ENCODE measurements around the gene CACNA2D4.

The CACNA2D4 gene

DNA sequence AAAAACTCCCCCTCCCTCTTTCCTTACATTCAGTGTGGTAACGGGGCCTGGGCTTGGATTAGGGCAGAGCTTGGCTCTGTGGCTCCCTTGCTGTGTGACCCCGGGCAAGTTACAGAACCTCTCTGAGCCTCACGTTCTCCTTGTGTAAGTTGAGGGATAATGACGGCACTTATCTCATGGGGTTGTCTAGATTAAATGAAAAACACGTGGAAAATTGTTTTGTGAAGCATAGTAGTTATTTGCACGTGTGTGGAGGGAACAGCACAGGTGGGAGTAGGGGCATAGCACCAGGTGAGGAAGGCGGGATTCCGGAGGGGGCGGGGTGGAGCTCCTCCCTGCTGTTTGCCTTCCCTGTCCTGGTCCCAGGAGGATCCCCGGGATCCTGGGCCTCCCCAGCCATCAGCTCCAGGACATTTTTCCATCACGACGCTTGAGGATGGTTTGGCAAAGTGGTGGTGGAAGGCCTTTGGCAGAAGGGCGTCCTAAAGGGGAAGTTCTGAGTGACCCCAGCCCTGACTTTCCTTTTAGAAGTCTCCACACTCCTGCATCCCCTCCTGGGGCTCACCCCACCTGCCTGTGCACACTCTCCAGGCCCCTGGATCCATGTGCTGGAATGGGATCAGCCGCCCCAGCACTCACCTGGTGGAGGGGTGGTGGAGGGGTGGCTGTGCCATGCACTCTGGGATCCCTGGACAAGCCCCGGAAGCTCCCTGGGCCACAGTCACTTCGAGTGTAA lies 75.4 kb downstream of the CACNA2D4 start:
- no peak for DNase-seq

DNA sequence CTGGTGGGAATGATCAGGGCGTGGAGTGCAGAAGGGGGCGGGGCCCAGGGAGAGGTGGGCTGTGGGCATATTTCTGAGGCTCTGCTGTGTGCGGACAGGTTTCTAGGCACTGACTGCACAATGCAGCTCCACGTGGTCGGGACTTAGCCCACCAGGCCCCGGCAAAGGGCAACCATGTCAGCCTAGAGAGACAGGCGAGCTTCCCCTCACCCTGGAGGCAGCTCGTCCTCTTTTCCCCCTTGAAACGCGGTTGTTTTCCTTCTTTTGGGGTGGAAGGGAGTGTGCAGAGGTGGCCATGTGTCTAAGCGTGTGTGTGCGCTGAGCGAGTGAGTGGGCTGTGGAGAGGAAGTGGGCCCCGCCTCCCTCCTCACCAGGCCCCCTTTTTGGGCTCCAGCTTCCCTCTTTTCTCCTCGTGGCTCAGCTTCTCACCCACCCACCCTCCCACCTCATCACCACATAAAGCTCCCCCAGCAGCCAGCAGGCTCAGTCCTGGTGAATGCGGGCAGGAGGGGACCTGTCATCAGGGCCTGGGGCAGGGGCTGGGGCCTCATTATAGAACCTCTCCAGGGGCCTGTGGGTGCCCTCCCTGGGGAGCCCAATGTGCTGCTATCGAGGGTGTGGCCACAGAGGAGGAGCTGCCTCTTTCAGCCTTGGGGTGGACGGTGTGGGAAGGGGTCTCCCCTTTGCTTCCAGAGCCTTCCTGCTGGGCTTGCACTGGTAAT lies 76.1 kb downstream of the CACNA2D4 start:
- DNase-seq: no peak

DNA sequence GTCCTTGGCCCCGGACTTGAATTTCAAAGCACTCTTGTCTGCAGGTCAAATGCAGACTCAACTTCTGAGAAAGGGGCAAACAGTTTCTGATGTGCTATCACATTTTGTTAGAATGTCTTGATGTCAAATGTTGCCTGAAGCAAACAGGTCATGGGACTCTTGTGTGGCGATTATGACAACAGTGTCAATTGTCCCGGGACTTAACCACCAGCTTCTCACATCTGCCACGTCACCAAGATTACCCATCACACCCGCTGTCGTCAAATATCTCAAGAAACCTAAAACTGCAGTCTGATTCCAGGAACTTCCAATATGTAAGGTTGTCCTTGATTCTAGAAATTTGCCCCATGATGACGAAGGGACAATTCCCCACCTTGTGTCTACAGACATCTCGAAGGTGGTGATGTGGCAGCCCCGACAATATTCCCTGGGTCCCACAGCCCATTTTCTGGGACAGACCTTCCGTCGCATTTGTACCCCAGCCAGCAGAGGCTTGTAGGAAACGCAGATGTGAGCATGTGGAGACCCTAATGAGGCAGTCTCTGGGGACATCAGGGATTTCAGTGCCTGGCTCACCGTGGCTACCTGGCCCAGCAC lies 76.8 kb downstream of the CACNA2D4 start:
- DNase-seq: no peak

DNA sequence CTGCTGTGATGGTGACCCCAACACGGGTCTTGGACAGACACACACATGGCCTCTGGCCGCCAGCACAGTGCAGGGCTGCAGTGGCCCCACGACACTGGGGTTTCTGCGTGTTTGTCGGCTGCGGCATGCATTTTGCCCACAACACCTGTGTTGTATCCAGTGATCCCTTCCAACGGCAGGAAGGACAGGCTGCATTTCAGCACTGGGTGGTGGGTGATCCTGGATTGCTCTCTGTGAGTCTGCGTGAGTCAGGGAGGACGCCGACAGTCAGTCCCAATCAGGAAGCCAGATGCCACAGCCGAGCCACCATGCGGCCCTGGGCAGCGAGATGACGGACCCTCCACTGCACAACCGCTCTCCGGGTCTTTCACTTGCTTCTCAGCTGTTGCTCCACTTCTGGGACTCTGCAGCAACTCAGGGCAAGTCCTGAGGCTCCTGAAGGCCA lies 77.4 kb downstream of the CACNA2D4 start:
- no peak for DNase-seq

DNA sequence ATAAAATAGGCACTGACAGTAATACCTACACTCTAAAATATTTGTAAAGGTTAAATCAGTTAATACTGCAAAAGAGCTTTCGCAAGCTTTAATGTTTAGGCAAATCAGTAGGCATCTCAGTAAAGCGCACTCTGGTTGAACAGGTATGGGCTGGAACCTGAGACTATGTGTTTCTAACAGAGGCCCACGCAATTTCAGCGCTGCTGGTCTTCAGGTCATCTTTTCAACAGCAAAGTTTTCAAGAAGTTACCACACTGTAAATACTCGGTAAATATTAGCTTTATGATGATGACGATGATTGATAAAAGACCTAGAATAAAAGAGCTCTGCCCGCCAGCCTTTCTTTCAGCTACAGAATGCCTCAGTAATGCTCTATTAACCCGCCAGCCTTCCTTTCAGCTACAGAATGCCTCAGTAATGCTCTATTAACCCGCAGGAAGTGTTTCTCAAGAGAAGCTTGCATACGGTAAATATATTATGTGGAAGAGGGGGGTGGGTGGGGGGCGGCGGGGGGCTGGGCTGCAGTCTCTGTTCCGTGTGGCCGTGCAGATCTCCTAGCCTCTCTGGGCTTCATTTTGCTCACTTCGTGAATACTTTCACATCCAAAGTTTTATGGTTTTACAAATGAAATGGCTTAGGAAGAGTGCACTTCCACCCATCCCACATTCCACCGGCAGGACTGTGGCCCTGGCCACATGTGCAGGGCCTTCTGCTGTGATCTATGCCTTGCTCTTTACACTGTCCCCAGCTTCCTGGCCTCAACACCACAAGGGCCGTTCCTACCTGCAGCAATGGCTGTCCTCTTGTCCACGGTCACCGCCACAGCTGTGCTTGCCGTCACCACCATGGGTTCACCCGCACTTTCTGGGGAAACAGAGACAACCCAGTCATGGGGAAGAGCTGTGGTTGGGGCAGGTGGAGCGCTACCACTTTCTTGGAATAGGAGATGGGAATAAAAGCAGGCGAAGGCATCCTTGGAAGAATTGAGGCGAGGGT lies 78.2 kb downstream of the CACNA2D4 start:
- no peak for DNase-seq

DNA sequence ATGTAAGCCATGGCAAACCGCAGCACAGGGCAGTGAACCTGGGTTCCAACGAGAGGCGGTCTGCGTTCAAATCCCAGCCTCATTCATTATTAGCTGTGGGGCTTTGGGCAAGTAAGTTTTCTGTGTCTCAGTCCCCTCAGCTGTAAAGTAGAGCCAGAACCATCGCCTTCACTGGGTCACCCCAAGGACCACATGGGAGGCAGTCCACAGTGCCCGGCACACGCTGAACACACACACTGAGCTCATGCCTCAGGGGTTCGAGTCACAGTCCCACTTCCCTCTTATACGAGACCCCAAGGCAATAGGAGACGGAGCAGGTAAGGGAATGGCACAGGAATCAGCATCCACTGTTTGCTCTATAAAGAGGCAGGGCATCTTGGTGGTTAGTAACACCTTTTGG lies 79.0 kb downstream of the CACNA2D4 start:
- no peak for DNase-seq

DNA sequence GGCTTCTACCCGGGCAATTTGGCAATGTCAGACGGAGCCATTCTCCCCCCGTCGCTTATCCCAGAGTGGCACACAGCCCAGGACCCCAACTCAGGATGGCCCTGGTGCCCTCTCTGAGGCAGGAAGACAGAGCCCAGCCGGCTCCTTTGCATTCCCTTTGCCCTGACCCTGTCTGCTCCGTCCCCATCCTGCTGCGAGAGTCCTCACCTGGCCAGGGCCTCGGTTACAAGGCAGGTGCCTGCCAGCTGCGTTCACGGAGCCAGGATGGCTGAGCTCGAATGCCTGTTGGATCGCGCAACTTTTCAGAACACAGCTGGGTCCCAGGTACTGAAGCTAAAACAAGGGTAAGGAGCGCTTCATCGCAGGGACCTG lies 79.5 kb downstream of the CACNA2D4 start:
- no peak for DNase-seq

DNA sequence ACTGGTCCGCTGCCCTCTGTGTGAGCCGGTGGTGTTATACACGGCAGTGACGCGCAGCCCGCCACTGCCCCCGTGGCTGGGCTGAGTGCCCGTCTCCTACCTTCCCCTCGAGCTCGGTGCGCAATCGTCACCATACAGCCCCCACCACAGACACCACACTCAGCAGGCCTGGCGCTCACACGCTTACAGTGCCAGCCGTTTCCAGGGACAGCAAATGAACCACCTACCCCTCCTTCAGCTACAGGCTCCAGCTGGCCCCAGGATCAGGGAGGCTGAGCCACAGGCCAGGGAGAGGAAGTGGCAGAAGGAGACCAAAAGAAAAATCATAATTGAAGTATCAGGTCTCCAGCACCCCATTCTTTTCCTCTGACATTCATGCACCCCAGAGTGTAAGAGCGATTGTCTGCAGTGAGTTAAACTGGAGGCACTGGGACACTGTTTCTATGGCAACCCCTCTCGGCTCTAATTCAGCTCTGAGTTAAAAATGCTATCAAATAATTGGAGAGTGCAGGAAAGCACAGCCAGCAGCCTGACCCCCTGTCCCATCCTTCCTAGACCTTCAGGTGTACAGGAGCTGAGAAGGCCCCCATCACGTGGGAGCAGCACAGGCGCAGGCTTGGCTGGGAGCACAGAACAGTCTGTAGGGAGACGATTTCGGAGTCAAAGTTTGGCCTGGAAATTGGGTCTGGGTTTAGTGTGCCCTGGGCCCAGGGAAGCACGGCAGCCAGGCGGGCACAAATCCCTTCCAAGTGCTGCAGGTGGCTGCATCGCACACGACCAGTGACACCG lies 80.1 kb downstream of the CACNA2D4 start:
- DNase-seq: no peak

DNA sequence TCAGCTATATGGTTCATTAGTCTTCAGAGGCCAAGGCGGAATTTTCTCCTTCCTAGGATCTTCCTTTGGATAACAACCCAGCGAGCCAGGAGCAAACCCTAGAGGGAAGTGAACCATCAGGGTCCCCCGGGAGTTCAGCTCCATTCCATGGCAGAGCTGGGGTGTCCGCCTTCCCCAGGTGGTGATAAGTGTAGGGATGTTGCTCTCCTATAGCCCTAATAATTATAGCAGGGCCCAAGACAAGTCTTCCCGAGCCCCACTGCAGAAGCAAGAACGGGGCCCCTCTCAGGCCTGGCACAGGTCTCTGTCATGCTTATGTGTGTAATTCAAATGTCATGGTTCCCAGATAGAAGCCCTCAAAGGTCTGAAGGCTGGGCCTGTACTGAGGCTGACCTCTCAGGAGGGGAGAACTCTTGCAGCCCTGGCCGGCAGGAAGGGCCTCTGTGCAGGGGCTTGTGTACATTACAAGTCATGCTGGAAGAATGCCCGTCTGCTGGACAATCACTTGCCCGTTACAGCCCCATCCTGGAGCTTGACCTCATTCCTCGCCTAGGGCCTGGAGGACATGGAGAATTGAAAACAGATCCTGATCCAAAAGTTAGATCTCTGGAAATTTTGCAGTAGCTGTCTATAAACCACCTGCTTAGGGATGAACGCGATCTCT lies 80.8 kb downstream of the CACNA2D4 start:
- DNase-seq: no peak

DNA sequence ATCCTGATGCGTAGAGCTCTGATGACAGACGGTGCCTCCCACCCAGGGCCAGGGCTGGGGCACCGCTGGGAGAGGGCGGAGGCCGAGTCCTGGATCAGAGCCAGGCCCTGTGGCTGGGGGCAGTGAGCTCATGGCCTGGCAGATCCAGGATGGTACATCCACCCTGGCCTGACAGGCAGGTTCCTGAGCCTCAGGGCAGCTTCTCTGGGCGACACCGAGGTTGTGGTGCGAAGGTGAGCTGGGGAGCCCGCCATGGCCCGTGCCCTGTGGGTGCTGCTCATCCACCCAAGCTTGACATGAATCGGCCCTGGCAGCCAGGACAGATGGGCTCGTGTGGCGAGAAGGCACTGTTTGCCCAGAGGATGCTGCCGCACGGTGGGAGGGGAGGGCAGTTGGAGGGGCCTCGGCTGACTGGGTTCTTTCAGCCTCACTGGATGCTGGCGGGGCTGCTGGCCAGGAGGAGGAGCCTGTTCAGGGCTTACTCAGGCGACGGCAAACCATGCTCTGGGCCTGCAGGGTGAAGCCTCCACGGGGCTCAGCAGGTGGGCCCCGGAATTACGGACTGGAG lies 81.5 kb downstream of the CACNA2D4 start:
- no peak for DNase-seq

DNA sequence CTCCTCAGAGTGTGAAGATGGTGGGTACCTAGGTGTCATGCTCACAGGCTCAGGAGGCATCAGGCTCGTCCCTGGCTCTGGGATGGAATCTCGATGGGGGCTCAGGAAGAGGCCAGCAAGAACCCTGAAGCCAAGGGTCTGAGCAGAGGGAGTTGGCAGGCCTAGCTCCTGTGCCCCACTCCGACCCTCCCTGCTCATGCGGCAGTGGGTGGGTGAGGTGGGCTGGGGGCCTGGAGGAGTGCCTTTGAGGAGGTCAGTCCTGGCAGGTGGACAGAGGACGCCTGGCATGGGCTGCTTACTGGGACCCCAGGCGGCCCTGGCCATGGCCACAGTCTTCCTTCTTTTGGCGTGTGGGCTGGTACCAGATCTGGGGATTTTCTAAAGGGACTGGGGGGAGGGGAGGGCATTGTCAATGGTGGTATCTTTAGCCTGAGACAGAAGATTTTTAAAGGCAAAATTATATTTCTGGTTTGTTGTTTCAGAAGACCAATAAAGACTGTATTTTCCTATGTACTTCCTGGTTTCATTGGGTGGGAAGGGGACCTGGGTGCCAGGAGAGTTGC lies 82.1 kb downstream of the CACNA2D4 start:
- no peak for DNase-seq

DNA sequence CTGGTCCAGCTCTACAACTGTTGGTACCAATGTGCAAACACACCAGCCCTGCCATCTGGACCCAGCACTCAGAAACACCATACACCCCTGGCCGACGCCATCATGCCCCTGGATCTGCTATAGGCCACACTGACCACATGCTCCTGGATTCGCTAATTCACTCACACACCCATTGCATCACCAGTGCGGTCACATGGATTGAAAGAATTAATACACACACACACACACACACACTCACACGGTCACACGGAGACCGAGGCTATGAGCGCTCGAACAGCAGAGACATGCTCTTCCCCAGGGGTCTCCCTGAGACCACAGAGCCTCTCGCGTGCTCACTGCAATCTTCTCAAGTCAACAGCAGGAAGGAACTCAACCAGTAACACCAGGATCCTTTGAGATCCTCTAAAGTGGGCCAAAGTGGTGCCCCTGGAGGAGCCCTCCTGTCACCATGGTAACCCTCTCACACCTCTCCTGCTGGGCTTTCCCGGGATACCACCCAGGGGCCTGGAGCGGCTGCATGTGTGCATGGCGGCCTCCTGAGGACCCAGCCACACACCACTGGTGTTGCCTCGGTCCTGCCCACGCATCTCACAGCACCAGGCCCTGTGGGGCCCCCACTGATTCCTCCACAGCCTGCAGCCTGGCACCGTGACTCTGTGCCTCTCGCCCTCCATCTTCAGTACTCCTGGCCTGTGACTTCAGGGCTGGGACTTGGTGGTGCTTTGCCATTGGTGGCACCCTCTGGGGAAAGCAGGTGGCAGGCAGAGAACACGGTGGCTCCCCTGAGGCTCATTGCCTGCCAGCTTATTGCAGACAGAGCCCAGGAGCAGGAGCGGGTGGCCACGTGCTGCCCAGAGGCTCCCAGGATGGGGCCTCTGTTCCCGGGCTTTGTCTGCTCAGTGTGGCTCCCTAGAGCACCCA lies 83.0 kb downstream of the CACNA2D4 start:
- DNase-seq: no peak

DNA sequence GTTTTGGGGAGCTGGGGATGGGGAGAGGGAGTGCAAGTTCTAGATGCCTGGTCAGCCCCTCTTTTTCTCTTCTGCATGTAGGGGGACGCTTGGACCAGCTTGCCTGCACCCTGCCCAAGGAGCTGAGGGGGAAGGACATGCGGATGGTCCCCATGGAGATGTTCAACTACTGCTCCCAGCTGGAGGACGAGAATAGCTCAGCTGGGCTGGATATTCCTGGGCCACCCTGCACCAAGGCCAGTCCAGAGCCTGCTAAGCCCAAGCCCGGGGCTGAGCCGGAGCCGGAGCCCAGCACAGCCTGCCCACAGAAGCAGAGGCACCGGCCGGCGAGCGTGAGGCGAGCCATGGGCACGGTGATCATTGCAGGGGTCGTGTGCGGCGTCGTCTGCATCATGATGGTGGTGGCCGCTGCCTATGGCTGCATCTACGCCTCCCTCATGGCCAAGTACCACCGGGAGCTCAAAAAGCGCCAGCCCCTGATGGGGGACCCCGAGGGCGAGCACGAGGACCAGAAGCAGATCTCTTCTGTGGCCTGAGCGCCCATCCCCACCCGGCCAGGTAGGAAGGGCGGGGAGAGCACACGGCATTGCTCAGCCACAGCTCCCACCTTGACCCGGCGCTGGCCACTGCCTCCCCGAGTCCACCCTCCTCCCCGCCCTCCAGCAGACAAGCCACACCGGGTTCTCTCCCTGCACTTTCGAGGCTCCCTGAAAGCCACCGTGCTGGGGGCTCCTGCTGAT lies 84.1 kb downstream of the CACNA2D4 start:
- no peak for DNase-seq

DNA sequence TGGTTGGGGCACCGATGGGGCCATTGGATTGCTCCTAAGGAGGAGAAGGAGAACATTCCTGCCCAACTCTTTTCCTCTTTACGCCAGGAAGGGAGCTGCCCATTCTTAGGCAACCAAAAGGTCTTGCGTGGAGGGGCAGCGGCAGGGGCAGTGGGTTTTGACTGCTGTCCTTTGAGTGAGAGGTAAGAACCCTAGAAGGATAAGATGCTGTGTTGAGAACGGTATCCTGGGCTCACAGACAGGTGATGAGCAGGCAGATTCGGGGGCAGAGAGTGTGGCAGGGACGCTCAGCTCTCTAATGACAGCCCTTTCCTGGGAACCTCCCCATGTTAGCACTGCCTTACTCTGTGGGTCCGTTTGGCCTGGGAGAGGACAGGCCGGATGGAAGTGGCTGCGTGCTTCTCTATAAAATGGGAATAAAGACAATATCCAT lies 84.8 kb downstream of the CACNA2D4 start:
- no peak for DNase-seq

DNA sequence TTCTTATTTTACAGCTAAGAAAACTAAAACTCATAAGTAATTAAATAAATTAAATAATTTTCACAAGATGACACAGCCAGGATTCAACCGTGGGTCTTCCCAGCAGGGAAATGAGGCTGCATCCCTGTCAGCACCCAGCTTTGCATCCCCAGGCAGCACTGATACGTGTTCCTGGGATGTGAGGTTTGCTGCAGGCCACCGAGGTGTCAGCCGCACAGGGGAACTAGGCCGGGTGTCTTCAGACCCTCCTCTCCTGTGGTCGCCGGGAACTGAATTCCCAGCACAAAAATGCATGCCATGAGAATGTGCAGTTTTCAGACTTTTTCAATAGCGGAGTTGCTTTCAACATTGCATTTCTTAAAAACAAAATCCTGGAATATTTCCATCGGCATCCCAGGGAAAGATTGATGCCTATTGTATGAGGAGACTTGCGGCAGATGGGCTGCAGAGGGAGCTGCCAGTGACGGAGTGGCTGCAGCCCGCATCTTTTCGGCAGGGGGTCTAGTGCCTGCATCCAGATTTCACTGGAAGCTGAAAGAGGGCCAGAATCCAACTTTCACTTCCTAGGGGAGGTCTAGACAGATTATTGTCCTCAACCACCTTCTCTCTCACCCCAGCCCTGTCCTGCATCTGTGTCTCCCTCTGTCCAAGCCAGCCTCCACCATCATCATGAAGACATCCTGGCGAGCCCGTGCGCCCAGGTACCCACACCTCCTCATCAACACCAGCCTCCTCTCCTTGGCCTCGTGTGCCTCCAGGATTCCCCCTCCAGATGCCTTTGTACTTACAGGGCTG lies 85.5 kb downstream of the CACNA2D4 start:
- no peak for DNase-seq

DNA sequence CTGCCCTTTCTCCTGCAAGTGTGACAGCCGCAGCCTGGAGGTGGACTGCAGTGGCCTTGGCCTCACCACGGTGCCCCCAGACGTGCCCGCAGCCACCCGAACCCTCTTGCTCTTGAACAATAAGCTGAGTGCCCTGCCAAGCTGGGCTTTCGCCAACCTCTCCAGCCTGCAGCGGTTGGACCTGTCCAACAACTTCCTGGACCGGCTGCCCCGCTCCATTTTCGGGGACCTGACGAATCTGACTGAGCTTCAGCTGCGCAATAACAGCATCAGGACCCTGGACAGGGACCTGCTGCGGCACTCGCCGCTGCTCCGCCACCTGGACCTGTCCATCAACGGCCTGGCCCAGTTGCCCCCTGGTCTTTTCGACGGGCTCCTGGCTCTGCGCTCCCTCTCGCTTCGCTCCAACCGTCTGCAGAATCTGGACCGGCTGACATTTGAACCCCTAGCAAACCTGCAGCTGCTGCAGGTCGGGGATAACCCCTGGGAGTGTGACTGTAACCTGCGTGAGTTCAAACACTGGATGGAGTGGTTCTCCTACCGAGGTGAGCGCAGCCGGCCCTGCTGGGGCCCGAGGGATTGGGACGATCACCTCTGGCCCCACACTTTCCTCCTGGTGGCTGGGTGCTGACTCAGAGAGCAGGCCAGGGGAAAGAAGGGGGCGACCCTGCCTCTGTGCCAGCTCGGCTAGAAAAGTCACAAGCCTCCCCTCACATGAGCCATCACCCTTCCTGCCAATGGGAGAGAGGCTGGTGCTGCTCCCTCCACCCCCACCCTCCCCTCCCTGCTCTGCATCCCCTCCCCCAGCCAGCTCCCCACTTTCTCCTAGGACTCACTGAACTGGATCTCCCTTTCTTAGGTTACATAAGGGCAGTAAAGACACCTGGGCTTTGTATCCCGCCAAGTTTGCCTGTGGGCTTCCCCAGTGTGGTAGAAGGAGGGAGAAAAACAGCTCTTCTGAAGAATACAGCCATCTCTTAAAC lies 87.2 kb downstream of the CACNA2D4 start:
- DNase-seq: no peak

DNA sequence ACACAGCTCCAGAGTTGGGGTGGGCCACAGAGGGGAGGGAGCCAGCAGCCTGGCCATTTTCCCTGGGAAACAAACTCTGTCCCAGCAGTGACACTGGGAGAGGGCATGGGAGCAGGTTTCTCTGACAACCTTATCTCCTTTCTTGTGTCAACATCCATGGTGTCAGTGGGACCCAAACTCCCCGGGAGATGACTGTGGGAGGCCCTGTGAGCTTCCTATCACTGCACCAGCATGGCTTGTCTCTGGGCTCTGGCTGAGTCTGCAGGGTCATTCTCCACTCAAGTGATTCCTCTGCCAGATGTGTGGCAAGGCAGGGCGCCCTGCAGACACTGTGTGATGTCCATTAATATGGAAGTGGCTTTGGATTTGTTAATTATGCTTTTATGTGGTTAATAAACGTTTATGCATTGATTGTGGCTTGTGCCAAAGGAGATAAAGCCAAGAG lies 88.0 kb downstream of the CACNA2D4 start:
- DNase-seq: no peak

All from activated CD8-positive, alpha-beta memory T cell treated with anti-CD3 and anti-CD28 coated beads, Interleukin-2, amount 50 U/mL, for 48 hours (primary cell).